Activated CD4-positive, alpha-beta T cell treated with anti-CD3 and anti-CD28 coated beads, Interleukin-2, amount 50 U/mL, for 4 hours (primary cell): ENCODE data around the gene CD2AP.
"Not testable (repeated sequence)": the region's sequence is repeated elsewhere in the genome, so short reads cannot be mapped to it uniquely, and the experiment has no call there.

Source experiments
- DNase-seq, 2 experiments: peaks; one replicate each; pipeline ENCODE4 v3.0.0-alpha.2; 2020

Gene CD2AP

GRCh38 chr6:47647626-47648025, 170.0 kb downstream of the CD2AP start:
- not testable (repeated sequence) for DNase-seq

- no peak for DNase-seq
Observed at GRCh38 chr6:47648031-47648430, 170.4 kb downstream of the CD2AP start.

- DNase-seq = no peak
Observed at GRCh38 chr6:47650553-47651432, 173.2 kb downstream of the CD2AP start.

GRCh38 chr6:47651505-47651944, 173.9 kb downstream of the CD2AP start:
- DNase-seq = no peak

- DNase-seq = no peak
Observed at GRCh38 chr6:47653706-47654105, 176.1 kb downstream of the CD2AP start.

- DNase-seq = no peak
Observed at GRCh38 chr6:47654255-47654654, 176.7 kb downstream of the CD2AP start.

- no peak for DNase-seq
Observed at GRCh38 chr6:47655719-47656595, 178.4 kb downstream of the CD2AP start.

- no peak for DNase-seq
Observed at GRCh38 chr6:47661960-47662359, 184.4 kb downstream of the CD2AP start.

GRCh38 chr6:47663462-47664216, 186.1 kb downstream of the CD2AP start:
- DNase-seq = no peak

- no peak for DNase-seq
Observed at GRCh38 chr6:47665112-47665511, 187.5 kb downstream of the CD2AP start.

- no peak for DNase-seq
Observed at GRCh38 chr6:47669684-47670513, 192.3 kb downstream of the CD2AP start.

- no peak for DNase-seq
Observed at GRCh38 chr6:47670851-47671250, 193.3 kb downstream of the CD2AP start.

GRCh38 chr6:47671777-47672176, 194.2 kb downstream of the CD2AP start:
- DNase-seq = no peak

- no peak for DNase-seq
Observed at GRCh38 chr6:47672816-47673215, 195.2 kb downstream of the CD2AP start.

- DNase-seq = no peak
Observed at GRCh38 chr6:47674673-47675072, 197.1 kb downstream of the CD2AP start.
